GM23338 (cell line): ENCODE data around the gene FBXO15. TPM values are rescaled to one million over a fixed set of nuclear protein-coding genes. Genes with fewer than 3 reads are reported as not detected.

Source experiments
- ATAC-seq: fragments of 200-7000 bp; cut with Tn5 transposase; 3 replicates; pipeline ENCODE4 v1.9.1; 2020
- DNase-seq: peaks from one replicate; pipeline ENCODE4 v3.0.0-alpha.2; 2015; ENCODE audit warnings: low spot score
- H2AFZ ChIP-seq: fragments of 200-600 bp; sonication (generic); 2 replicates; pipeline ENCODE4 v1.8.0; 2016; ENCODE audit warnings: antibody characterized with exemption, mild to moderate bottlenecking, moderate library complexity
- H3F3A ChIP-seq: fragments of 200-600 bp; sonication (generic); replicated peaks from 2 replicates; pipeline ENCODE4 v1.8.0; 2017; ENCODE audit warnings: antibody characterized with exemption, mixed run types, low read depth
- H3K27ac ChIP-seq: fragments of 200-600 bp; sonication (generic); 2 replicates; pipeline ENCODE4 v1.6.1; 2016; ENCODE audit warnings: low read depth
- H3K27me3 ChIP-seq: fragments of 200-600 bp; sonication (generic); 2 replicates; pipeline ENCODE4 v1.8.0; 2016; ENCODE audit warnings: mild to moderate bottlenecking, mixed run types, moderate library complexity; ENCODE audit not compliant: insufficient read depth
- H3K36me3 ChIP-seq: fragments of 200-600 bp; sonication (generic); 2 replicates; pipeline ENCODE4 v1.8.0; 2016; ENCODE audit warnings: mild to moderate bottlenecking; ENCODE audit not compliant: insufficient read depth
- H3K4me1 ChIP-seq: fragments of 200-600 bp; sonication (generic); 2 replicates; pipeline ENCODE4 v1.8.0; 2016; ENCODE audit warnings: mild to moderate bottlenecking, moderate library complexity; ENCODE audit not compliant: insufficient read depth
- H3K4me2 ChIP-seq: fragments of 200-600 bp; sonication (generic); 2 replicates; pipeline ENCODE4 v1.7.1; 2017; ENCODE audit warnings: mixed run types
- H3K4me3 ChIP-seq: fragments of 200-600 bp; sonication (generic); 2 replicates; pipeline ENCODE4 v1.6.1; 2016; ENCODE audit warnings: mixed run types
- H3K79me2 ChIP-seq: fragments of 200-600 bp; sonication (generic); replicated peaks from 2 replicates; pipeline ENCODE4 v1.8.0; 2017; ENCODE audit warnings: mild to moderate bottlenecking; ENCODE audit not compliant: insufficient read depth
- H3K9me2 ChIP-seq: fragments of 200-600 bp; sonication (generic); 2 replicates; pipeline ENCODE4 v1.8.0; 2017; ENCODE audit not compliant: insufficient read depth
- H4K20me1 ChIP-seq: fragments of 200-600 bp; sonication (generic); replicated peaks from 2 replicates; pipeline ENCODE4 v1.8.0; 2017; ENCODE audit warnings: mild to moderate bottlenecking; ENCODE audit not compliant: insufficient read depth
- H3K27ac Mint-ChIP-seq: 2 replicates; pipeline ENCODE4 v1.8.0; 2020; ENCODE audit warnings: inconsistent platforms, mild to moderate bottlenecking, moderate library complexity, mixed read lengths
- H3K27me3 Mint-ChIP-seq: 3 replicates; pipeline ENCODE4 v1.8.0; 2022; ENCODE audit warnings: low read depth, mild to moderate bottlenecking, moderate library complexity, mixed read lengths, inconsistent platforms; ENCODE audit not compliant: insufficient read depth, poor library complexity
- H3K36me3 Mint-ChIP-seq: 3 replicates; pipeline ENCODE4 v1.8.0; 2021; ENCODE audit warnings: low read depth, mild to moderate bottlenecking, inconsistent platforms, moderate library complexity, mixed read lengths
- H3K4me1 Mint-ChIP-seq: 3 replicates; pipeline ENCODE4 v1.8.0; 2020; ENCODE audit warnings: mild to moderate bottlenecking, inconsistent platforms, mixed read lengths
- H3K4me3 Mint-ChIP-seq: 3 replicates; pipeline ENCODE4 v1.8.0; 2021; ENCODE audit warnings: moderate library complexity, mild to moderate bottlenecking, inconsistent platforms, mixed read lengths
- H3K9me3 Mint-ChIP-seq: 3 replicates; pipeline ENCODE4 v1.8.0; 2020; ENCODE audit warnings: moderate library complexity, mild to moderate bottlenecking, inconsistent platforms, mixed read lengths
- CREB1 ChIP-seq: fragments of 250-450 bp; sonication (Bioruptor Pico); IDR thresholded peaks from 2 replicates; pipeline ENCODE4 v1.5.0; 2020; ENCODE audit warnings: low read depth, mild to moderate bottlenecking, moderate library complexity
- CTCF ChIP-seq, 2 experiments: fragments of 200-600 bp in 1 of 2; sonication (generic) in 1 of 2; conservative IDR thresholded peaks; 2 replicates each; pipeline versions ENCODE4 v1.5.1 to v1.6.1; 2016 to 2017; ENCODE audit warnings: antibody characterized with exemption in 2 of 2, low read depth in 2 of 2, mild to moderate bottlenecking in 2 of 2, moderate library complexity in 1 of 2
- ETS1 ChIP-seq: IDR thresholded peaks from 2 replicates; pipeline ENCODE4 v1.6.1; 2016; ENCODE audit warnings: antibody characterized with exemption
- EZH2 ChIP-seq: fragments of 200-600 bp; sonication (generic); IDR thresholded peaks from one replicate; pipeline ENCODE4 v1.8.0; 2017; ENCODE audit warnings: antibody characterized with exemption, mild to moderate bottlenecking, low read depth; ENCODE audit not compliant: unreplicated experiment
- EZH2phosphoT487 ChIP-seq: fragments of 200-600 bp; sonication (generic); IDR thresholded peaks from one replicate; pipeline ENCODE4 v1.8.1; 2018; ENCODE audit warnings: antibody characterized with exemption; ENCODE audit not compliant: unreplicated experiment
- NANOG ChIP-seq: IDR thresholded peaks from 2 replicates; pipeline ENCODE4 v1.6.1; 2016; ENCODE audit warnings: antibody characterized with exemption, borderline replicate concordance
- POLR2AphosphoS5 ChIP-seq: IDR thresholded peaks from 2 replicates; pipeline ENCODE4 v1.6.1; 2016; ENCODE audit warnings: antibody characterized with exemption, low read depth
- STAT1 ChIP-seq: IDR thresholded peaks from one replicate; pipeline ENCODE4 v1.6.1; 2016; ENCODE audit warnings: antibody characterized with exemption; ENCODE audit not compliant: unreplicated experiment
- ZNF114 ChIP-seq: fragments of 250-450 bp; sonication (Bioruptor Pico); IDR thresholded peaks from 2 replicates; pipeline ENCODE4 v1.5.0; 2020; ENCODE audit warnings: mild to moderate bottlenecking, moderate library complexity
- ZNF331 ChIP-seq: fragments of 250-450 bp; sonication (Bioruptor Pico); IDR thresholded peaks from 2 replicates; pipeline ENCODE4 v1.5.0; 2020; ENCODE audit warnings: low read depth, mild to moderate bottlenecking, moderate library complexity
- ZNF462 ChIP-seq: fragments of 250-450 bp; sonication (Bioruptor Pico); IDR thresholded peaks from 2 replicates; pipeline ENCODE4 v1.5.0; 2020; ENCODE audit warnings: mild to moderate bottlenecking, moderate library complexity
- polyA plus RNA-seq: library from polyadenylated mRNA; unstranded; fragments of >200 nt; fragmentation: Nextera tagmentation; extraction: Ambion mirVana; gene quantifications from 2 replicates; pipeline ENCODE4 v1.2.1, GENCODE V29; 2016
- total RNA-seq: library from RNA; depleted of rRNA; stranded (reverse); fragments of >200 nt; shearing (Covaris generic); gene quantifications from 2 replicates; pipeline ENCODE4 v1.2.3, GENCODE V29; 2014

FBXO15 gene
- total and polyA plus RNA-seq, 2 experiments from 2014 or later: 0.21 to 0.53 TPM

- 0 out of 2 replicates have a peak overlapping the region, but pooled peaks have one; percentile 23 for H2AFZ ChIP-seq
- no peak for ATAC-seq
- no peak overlapping the region for H3K4me2 ChIP-seq
- no peak for DNase-seq
- no peaks in the 10 kb centered on the region for H3K79me2 ChIP-seq
- no peaks in the 10 kb centered on the region for H4K20me1 ChIP-seq
- no peaks in the 10 kb centered on the region for H3K27me3 ChIP-seq
- no peak overlapping the region for H3K4me3 Mint-ChIP-seq
- H3K4me1 Mint-ChIP-seq: peaks cover 5% of the 10 kb centered on the region; the same call in 2 of the 3 replicates
- no peaks in the 10 kb centered on the region for H3K36me3 ChIP-seq
- no peak overlapping the region for H3K4me3 ChIP-seq
- H3K27ac ChIP-seq: no peak overlapping the region
- TF ChIP-seq STAT1: no peak
- TF ChIP-seq ZNF114: no peak
- TF ChIP-seq NANOG: no peak
- no peak for TF ChIP-seq POLR2AphosphoS5
- no peaks in the 10 kb centered on the region for H3K9me2 ChIP-seq
- H3K27ac Mint-ChIP-seq: no peak overlapping the region
- no peaks in the 10 kb centered on the region for H3K36me3 Mint-ChIP-seq
- no peaks in the 10 kb centered on the region for H3F3A ChIP-seq
- peaks cover 1% of the 10 kb centered on the region for H3K27me3 Mint-ChIP-seq
- H3K4me1 ChIP-seq: no peaks in the 10 kb centered on the region
- H3K9me3 Mint-ChIP-seq: no peaks in the 10 kb centered on the region; the same call in 2 of the 3 replicates
Observed at GRCh38 chr18:74078257-74078656, 69.4 kb downstream of the FBXO15 start.

- no peak overlapping the region for H3K4me3 ChIP-seq
- ATAC-seq (no peak), DNase-seq (no peak)
- no peaks in the 10 kb centered on the region for H3K79me2 ChIP-seq
- no peaks in the 10 kb centered on the region for H3K36me3 Mint-ChIP-seq
- no peaks in the 10 kb centered on the region; the same call in 2 of the 3 replicates for H3K9me3 Mint-ChIP-seq
- no peaks in the 10 kb centered on the region for H3K27me3 ChIP-seq
- H3K4me2 ChIP-seq: no peak overlapping the region
- no peaks in the 10 kb centered on the region for H3K4me1 Mint-ChIP-seq
- H3K27ac Mint-ChIP-seq: no peak overlapping the region
- H4K20me1 ChIP-seq: no peaks in the 10 kb centered on the region
- no peak overlapping the region for H3K4me3 Mint-ChIP-seq
- no peaks in the 10 kb centered on the region for H3K4me1 ChIP-seq
- H3K27ac ChIP-seq: no peak overlapping the region
- H3F3A ChIP-seq: no peaks in the 10 kb centered on the region
- H2AFZ ChIP-seq: no peak overlapping the region
- H3K9me2 ChIP-seq: no peaks in the 10 kb centered on the region
- no peaks in the 10 kb centered on the region for H3K36me3 ChIP-seq
- H3K27me3 Mint-ChIP-seq: peaks cover 1% of the 10 kb centered on the region
- TF ChIP-seq ETS1 (no peak), EZH2 (no peak), EZH2phosphoT487 (no peak), CTCF (conservative IDR thresholded peaks at IDR 0.05; ENCODE audit: low read depth in 2 of 2) (no peak), ZNF331 (CRISPR knock-in tag) (no peak), POLR2AphosphoS5 (no peak), CREB1 (CRISPR knock-in tag) (no peak), ZNF462 (CRISPR knock-in tag) (no peak)
Observed at GRCh38 chr18:74074668-74075564, 72.7 kb downstream of the FBXO15 start.
